ENCODE measurements around the gene OSBPL9. TPM values are rescaled to one million over a fixed set of nuclear protein-coding genes. Genes with fewer than 3 reads are reported as not detected.

Gene OSBPL9
- total RNA-seq, 1 experiment from 2014 or later: 52.6 TPM

DNA sequence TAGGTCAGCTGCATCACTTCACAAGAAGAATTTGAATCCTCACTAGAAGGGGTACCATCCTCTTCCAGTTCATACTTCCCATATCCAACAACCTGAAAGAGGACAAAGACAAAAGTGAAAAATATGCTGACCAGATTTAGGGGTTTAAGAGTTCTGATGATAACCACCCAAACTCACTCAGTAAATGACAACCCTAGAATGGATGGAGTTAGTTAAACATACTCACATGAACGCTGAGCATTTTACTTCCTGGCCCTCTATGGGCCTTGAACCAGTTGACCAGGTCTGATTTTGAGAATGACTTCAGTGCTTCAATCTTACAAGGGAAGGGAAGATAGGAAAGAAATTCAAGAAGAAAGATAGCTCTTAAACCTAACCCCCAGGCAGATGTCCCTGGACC lies 172.4 kb downstream of the OSBPL9 start:
- peaks cover 47 to 54% of the 10 kb centered on the region in 2 experiments; a peak in 3 of 4 replicates for H3K36me3 ChIP-seq (ENCODE audit: control insufficient read depth in 1 of 2, insufficient read depth in 2 of 2, low read length in 2 of 2)
- intact Hi-C loops (cut with micrococcal nuclease): no loop called here
- RAD21 ChIA-PET (ENCODE audit: low non-redundant PET in 1 of 2, low total read pairs in 2 of 2, uncharacterized antibody in 2 of 2, unreplicated experiment in 2 of 2): no interaction called here

DNA sequence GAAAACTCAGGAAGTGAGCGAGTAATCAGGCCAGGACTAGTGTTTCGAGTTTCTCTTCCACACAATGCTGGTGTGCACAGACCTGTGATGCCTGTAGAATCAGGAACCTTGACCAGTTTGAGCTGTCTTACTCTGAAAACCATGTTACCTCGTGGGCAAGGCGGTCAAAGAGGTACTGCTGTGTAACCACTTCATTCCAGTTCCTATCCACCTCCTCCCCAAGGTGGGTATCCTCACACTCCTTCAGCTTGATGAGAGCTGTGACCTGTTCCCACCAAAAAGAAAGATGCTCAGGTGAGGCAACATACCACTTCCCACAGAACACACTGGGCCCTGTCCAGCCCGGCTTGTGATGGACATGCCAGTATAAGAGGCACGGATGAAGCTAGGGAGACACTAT lies 173.5 kb downstream of the OSBPL9 start:
- DNase-seq (ENCODE audit: low read depth, low spot score) (no peak), ATAC-seq (no peak)
- intact Hi-C loops (cut with micrococcal nuclease): no loop called here
- Histone ChIP-seq H3K27ac (ENCODE audit: low read depth, low read length) (no peak overlapping the region), H4K20me1 (ENCODE audit: insufficient read depth) (peaks cover 3% of the 10 kb centered on the region; the same call in 1 of the 2 replicates), H3K9ac (ENCODE audit: low read length) (no peak overlapping the region), H3K9me2 (ENCODE audit: insufficient read depth) (no peaks in the 10 kb centered on the region), H3K4me1 (ENCODE audit: control insufficient read depth in 1 of 2, insufficient read depth in 2 of 2, low read length in 2 of 2) (no peaks in the 10 kb centered on the region), H3K79me2 (ENCODE audit: insufficient read depth, low read length) (no peaks in the 10 kb centered on the region), H3K4me3 (replicated peaks in 1 of 2; ENCODE audit: low read depth in 1 of 2, low read length in 2 of 2) (no peak overlapping the region), H3K27me3 (ENCODE audit: insufficient read depth, low read length) (no peaks in the 10 kb centered on the region), H3K9me3 (ENCODE audit: control insufficient read depth in 1 of 2, insufficient read depth in 1 of 2, low read depth in 1 of 2, low read length in 2 of 2) (no peaks in the 10 kb centered on the region), H2AFZ (ENCODE audit: low read depth, low read length, poor library complexity, severe bottlenecking) (no peak overlapping the region), H3K4me2 (ENCODE audit: low read length) (no peak overlapping the region), H3K36me3 (ENCODE audit: control insufficient read depth in 1 of 2, insufficient read depth in 2 of 2, low read length in 2 of 2) (peaks cover 47 to 58% of the 10 kb centered on the region in 2 experiments; a peak in 3 of 4 replicates)
- TF ChIP-seq JUND (IDR thresholded peaks at IDR 0.05) (no peak), YY1 (IDR thresholded peaks at IDR 0.05; ENCODE audit: extremely low read depth, insufficient replicate concordance, low read depth, low read length) (no peak), RAD21 (IDR thresholded peaks at IDR 0.05; ENCODE audit: low read depth) (no peak), CBX3 (IDR thresholded peaks at IDR 0.05; ENCODE audit: low read depth) (no peak), POLR2AphosphoS5 (IDR thresholded peaks at IDR 0.05; ENCODE audit: low read depth, low read length) (no peak), ZFX (IDR thresholded peaks at IDR 0.05) (no peak), SRF (IDR thresholded peaks at IDR 0.05; ENCODE audit: low read depth) (no peak)
- TF ChIP-seq, protein P1, sequence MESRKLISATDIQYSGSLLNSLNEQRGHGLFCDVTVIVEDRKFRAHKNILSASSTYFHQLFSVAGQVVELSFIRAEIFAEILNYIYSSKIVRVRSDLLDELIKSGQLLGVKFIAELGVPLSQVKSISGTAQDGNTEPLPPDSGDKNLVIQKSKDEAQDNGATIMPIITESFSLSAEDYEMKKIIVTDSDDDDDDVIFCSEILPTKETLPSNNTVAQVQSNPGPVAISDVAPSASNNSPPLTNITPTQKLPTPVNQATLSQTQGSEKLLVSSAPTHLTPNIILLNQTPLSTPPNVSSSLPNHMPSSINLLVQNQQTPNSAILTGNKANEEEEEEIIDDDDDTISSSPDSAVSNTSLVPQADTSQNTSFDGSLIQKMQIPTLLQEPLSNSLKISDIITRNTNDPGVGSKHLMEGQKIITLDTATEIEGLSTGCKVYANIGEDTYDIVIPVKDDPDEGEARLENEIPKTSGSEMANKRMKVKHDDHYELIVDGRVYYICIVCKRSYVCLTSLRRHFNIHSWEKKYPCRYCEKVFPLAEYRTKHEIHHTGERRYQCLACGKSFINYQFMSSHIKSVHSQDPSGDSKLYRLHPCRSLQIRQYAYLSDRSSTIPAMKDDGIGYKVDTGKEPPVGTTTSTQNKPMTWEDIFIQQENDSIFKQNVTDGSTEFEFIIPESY (IDR thresholded peaks at IDR 0.05; ENCODE audit: extremely low read depth, insufficient replicate concordance, low read length): no peak
- CTCF ChIA-PET: no interaction called here
- no TSS peak for BruUV-seq (replicated peaks)
- RAD21 ChIA-PET (ENCODE audit: low non-redundant PET in 1 of 2, low total read pairs in 2 of 2, uncharacterized antibody in 2 of 2, unreplicated experiment in 2 of 2): no interaction called here
- POLR2A ChIA-PET: no interaction called here

More for the DNA sequence above, 172.4 kb downstream of the OSBPL9 start:
- Histone ChIP-seq H3K4me1 (ENCODE audit: control insufficient read depth in 1 of 2, insufficient read depth in 2 of 2, low read length in 2 of 2) (no peaks in the 10 kb centered on the region), H4K20me1 (ENCODE audit: insufficient read depth) (no peaks in the 10 kb centered on the region), H3K79me2 (ENCODE audit: insufficient read depth, low read length) (no peaks in the 10 kb centered on the region), H3K9me2 (ENCODE audit: insufficient read depth) (no peaks in the 10 kb centered on the region), H2AFZ (ENCODE audit: low read depth, low read length, poor library complexity, severe bottlenecking) (no peak overlapping the region), H3K9ac (ENCODE audit: low read length) (no peak overlapping the region), H3K4me3 (replicated peaks in 1 of 2; ENCODE audit: low read depth in 1 of 2, low read length in 2 of 2) (no peak overlapping the region), H3K9me3 (ENCODE audit: control insufficient read depth in 1 of 2, insufficient read depth in 1 of 2, low read depth in 1 of 2, low read length in 2 of 2) (no peaks in the 10 kb centered on the region), H3K27ac (ENCODE audit: low read depth, low read length) (no peak overlapping the region), H3K4me2 (ENCODE audit: low read length) (no peak overlapping the region), H3K27me3 (ENCODE audit: insufficient read depth, low read length) (no peaks in the 10 kb centered on the region)
- TF ChIP-seq, protein P1 (IDR thresholded peaks at IDR 0.05; ENCODE audit: extremely low read depth, insufficient replicate concordance, low read length): no peak
- no peak for TF ChIP-seq POLR2A (IDR thresholded peaks at IDR 0.05; ENCODE audit: borderline replicate concordance, extremely low read depth, insufficient read depth, insufficient read length)
- TF ChIP-seq TCF7L2 (IDR thresholded peaks at IDR 0.05; ENCODE audit: borderline replicate concordance, extremely low read depth, insufficient read depth, insufficient read length): no peak
- no peak for TF ChIP-seq EZH2 (IDR thresholded peaks at IDR 0.05)
- TF ChIP-seq FOSL1 (IDR thresholded peaks at IDR 0.05; ENCODE audit: low read depth): no peak
- TF ChIP-seq RAD21 (IDR thresholded peaks at IDR 0.05; ENCODE audit: low read depth): no peak
- TF ChIP-seq ZFX (IDR thresholded peaks at IDR 0.05): no peak
- no peak for TF ChIP-seq ELF1 (IDR thresholded peaks at IDR 0.05; ENCODE audit: borderline replicate concordance, low read depth)
- no peak for TF ChIP-seq JUND (IDR thresholded peaks at IDR 0.05)
- no peak for TF ChIP-seq YY1 (IDR thresholded peaks at IDR 0.05; ENCODE audit: extremely low read depth, insufficient replicate concordance, low read depth, low read length)
- no peak for TF ChIP-seq EZH2phosphoT487 (IDR thresholded peaks at IDR 0.05; ENCODE audit: borderline replicate concordance)
- no peak for TF ChIP-seq ZNF274 (IDR thresholded peaks at IDR 0.05; ENCODE audit: low read depth, low read length)
- no peak for TF ChIP-seq SP1 (IDR thresholded peaks at IDR 0.05; ENCODE audit: low read depth)
- DNase-seq (ENCODE audit: low read depth, low spot score) (no peak), ATAC-seq (no peak)
- ChIA-PET CTCF (no interaction called here), POLR2A (no interaction called here)
- BruUV-seq (replicated peaks): no TSS peak
